HUDEP-2 (cell line): Measurements from ENCODE around the gene C1QTNF6.
"Not testable (repeated sequence)": the region's sequence is repeated elsewhere in the genome, so short reads cannot be mapped to it uniquely, and the experiment has no call there.

Source experiments
- DNase-seq, 76 experiments: peaks; one replicate each; lab custom pipeline; 2025; ENCODE audit not compliant: unreplicated experiment in 76 of 76; lab: John Stamatoyannopoulos, UW

The C1QTNF6 gene

GRCh38 chr22:37208401-37209139 is 20.5 kb upstream of the C1QTNF6 start:
- no peak for DNase-seq

GRCh38 chr22:37207981-37208380 is 19.9 kb upstream of the C1QTNF6 start:
- DNase-seq = no peak

- no peak for DNase-seq
Measured at GRCh38 chr22:37206841-37207821, 19.1 kb upstream of the C1QTNF6 start.

GRCh38 chr22:37206118-37206840 is 18.2 kb upstream of the C1QTNF6 start:
- no peak for DNase-seq

GRCh38 chr22:37205046-37205445 is 17.0 kb upstream of the C1QTNF6 start:
- no peak for DNase-seq

- DNase-seq = peak in 5 of 76 experiments; percentile 9 to 30 (median 25)
Measured at GRCh38 chr22:37204045-37204655, 16.1 kb upstream of the C1QTNF6 start.

GRCh38 chr22:37203354-37204044 is 15.5 kb upstream of the C1QTNF6 start:
- DNase-seq = peak in 4 of 76 experiments; percentile 10 to 30 (median 20)

- no peak for DNase-seq
Measured at GRCh38 chr22:37202716-37203115, 14.7 kb upstream of the C1QTNF6 start.

GRCh38 chr22:37202001-37202555 is 14.0 kb upstream of the C1QTNF6 start:
- no peak for DNase-seq

GRCh38 chr22:37201443-37201820 is 13.4 kb upstream of the C1QTNF6 start:
- not testable (repeated sequence) for DNase-seq

- DNase-seq = peak in 48 of 76 experiments; percentile 42 to 88 (median 75)
Measured at GRCh38 chr22:37199760-37200108, 11.7 kb upstream of the C1QTNF6 start.

- peak in 75 of 76 experiments; percentile 65 to 99 (median 98) for DNase-seq
Measured at GRCh38 chr22:37199103-37199759, 11.2 kb upstream of the C1QTNF6 start.

GRCh38 chr22:37198258-37199102 is 10.4 kb upstream of the C1QTNF6 start:
- DNase-seq = peak in 71 of 76 experiments; percentile 27 to 92 (median 77)

- peak in 14 of 76 experiments; percentile 6 to 44 (median 22) for DNase-seq
Measured at GRCh38 chr22:37197451-37198257, 9.6 kb upstream of the C1QTNF6 start.

GRCh38 chr22:37196539-37197450 is 8.7 kb upstream of the C1QTNF6 start:
- no peak for DNase-seq

- DNase-seq = no peak
Measured at GRCh38 chr22:37195921-37196320, 7.9 kb upstream of the C1QTNF6 start.
